ENCODE results near the gene ANG. TPM values are rescaled to one million over a fixed set of nuclear protein-coding genes. Genes with fewer than 3 reads are reported as not detected.
"Not testable (repeated sequence)": the region's sequence is repeated elsewhere in the genome, so short reads cannot be mapped to it uniquely, and the experiment has no call there.

ANG gene
- total RNA-seq, 1 donor from 2014 or later, result 4.2 TPM

GRCh38 chr14:20659336-20659735 lies 29.2 kb upstream of the ANG start:
- Histone ChIP-seq H3K9me3 (no peaks in the 10 kb centered on the region), H3K4me3 (no peak overlapping the region), H3K4me1 (peaks cover 0 to 8% of the 10 kb centered on the region in 2 donors), H3K36me3 (no peaks in the 10 kb centered on the region), H3K27ac (no peak overlapping the region), H3K27me3 (peaks cover 5% of the 10 kb centered on the region)
- intact Hi-C loops (cut with DNase I), result no loop called here
- TF ChIP-seq, protein P1, sequence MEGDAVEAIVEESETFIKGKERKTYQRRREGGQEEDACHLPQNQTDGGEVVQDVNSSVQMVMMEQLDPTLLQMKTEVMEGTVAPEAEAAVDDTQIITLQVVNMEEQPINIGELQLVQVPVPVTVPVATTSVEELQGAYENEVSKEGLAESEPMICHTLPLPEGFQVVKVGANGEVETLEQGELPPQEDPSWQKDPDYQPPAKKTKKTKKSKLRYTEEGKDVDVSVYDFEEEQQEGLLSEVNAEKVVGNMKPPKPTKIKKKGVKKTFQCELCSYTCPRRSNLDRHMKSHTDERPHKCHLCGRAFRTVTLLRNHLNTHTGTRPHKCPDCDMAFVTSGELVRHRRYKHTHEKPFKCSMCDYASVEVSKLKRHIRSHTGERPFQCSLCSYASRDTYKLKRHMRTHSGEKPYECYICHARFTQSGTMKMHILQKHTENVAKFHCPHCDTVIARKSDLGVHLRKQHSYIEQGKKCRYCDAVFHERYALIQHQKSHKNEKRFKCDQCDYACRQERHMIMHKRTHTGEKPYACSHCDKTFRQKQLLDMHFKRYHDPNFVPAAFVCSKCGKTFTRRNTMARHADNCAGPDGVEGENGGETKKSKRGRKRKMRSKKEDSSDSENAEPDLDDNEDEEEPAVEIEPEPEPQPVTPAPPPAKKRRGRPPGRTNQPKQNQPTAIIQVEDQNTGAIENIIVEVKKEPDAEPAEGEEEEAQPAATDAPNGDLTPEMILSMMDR (IDR thresholded peaks at IDR 0.05), result no peak
- no peak for DNase-seq (ENCODE audit: low spot score in 2 of 2)

GRCh38 chr14:20659813-20660395 lies 28.7 kb upstream of the ANG start:
- H3K4me3 ChIP-seq, result no peak overlapping the region
- H3K9me3 ChIP-seq, result no peaks in the 10 kb centered on the region
- no peaks in the 10 kb centered on the region for H3K36me3 ChIP-seq
- peaks cover 5% of the 10 kb centered on the region for H3K27me3 ChIP-seq
- H3K4me1 ChIP-seq, result peaks cover 0 to 8% of the 10 kb centered on the region in 2 donors
- no peak overlapping the region for H3K27ac ChIP-seq
- no peak for DNase-seq (ENCODE audit: low spot score in 2 of 2)
- intact Hi-C loops (cut with DNase I), result no loop called here
- TF ChIP-seq, protein P1 (IDR thresholded peaks at IDR 0.05), result no peak

DNA sequence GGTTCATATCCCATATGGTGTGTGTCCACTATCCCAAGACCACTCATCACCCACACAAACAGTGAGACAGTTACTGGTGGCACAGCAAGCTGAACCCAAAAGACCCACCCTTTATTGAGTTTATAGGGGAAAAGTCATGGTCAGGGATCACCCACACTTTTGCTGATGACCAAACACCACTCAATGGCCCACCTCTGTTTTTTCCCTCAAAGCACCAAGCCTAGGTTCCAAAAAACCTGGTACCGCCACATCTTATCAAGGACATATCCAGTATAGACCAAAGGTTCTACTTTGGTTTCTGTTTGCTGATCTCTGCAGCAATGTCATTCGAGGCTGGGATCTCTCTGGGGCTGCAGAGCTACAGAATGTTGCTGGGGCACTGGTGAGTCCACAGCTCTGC lies 27.4 kb upstream of the ANG start:
- Histone ChIP-seq H3K4me1 (peaks cover 0 to 8% of the 10 kb centered on the region in 2 donors), H3K27me3 (peaks cover 5% of the 10 kb centered on the region), H3K36me3 (no peaks in the 10 kb centered on the region), H3K4me3 (no peak overlapping the region), H3K9me3 (no peaks in the 10 kb centered on the region), H3K27ac (no peak overlapping the region)
- intact Hi-C loops (cut with DNase I), result no loop called here
- no peak for DNase-seq (ENCODE audit: low spot score in 2 of 2)
- TF ChIP-seq, protein P1 (IDR thresholded peaks at IDR 0.05), result no peak

DNA sequence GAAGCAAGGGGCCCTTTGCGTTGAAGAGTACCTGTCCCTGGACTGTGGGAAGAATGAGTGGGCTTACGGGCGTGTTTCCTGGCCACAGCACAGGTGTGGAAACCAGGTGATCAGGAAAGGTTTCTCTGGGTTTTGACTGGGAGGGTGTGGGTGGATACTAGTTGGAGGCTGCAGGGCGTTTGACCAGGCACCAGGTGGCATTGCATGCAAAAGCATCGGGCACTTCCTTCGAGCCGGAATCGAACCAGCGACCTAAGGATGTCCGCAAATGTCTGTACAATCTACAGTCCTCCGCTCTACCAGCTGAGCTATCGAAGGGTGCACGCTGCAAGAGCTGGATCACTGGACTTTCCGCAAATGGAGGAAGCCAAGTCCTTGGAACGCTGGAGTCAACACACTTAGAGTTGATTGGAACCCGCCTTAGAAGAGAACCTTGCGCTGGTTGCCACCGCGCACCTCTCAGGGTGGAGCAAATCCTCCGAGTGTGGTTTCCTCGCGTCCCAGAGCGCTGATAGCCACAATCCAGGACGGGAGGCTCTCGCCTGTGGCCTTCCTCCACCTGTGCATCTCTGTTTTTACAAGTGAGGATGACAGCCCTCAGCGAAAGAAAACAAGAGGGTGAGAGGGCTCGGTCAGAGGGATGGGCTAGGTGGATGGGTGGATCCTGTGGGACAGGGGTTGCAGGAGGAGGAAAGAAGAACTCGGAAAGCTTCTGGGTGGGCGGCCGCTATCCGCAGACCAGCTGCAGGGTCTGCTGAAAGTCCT lies 25.4 kb upstream of the ANG start:
- TF ChIP-seq, protein P1 (IDR thresholded peaks at IDR 0.05), result peak; percentile 24 to 47 (median 35)
- no peaks in the 10 kb centered on the region for H3K9me3 ChIP-seq
- DNase-seq (ENCODE audit: low spot score in 2 of 2), result peak in 1 of 2 donors; percentile 76
- H3K27ac ChIP-seq, result no peak overlapping the region
- intact Hi-C loops (cut with DNase I), result loop anchor here (2.0 kb wide), 1 partner anchor 28 kb away; no protein-coding TSS in a partner anchor
- peaks cover 5% of the 10 kb centered on the region for H3K27me3 ChIP-seq
- peaks cover 0 to 8% of the 10 kb centered on the region in 2 donors for H3K4me1 ChIP-seq
- peak overlapping the region; percentile 41 to 56 for H3K4me3 ChIP-seq
- H3K36me3 ChIP-seq, result no peaks in the 10 kb centered on the region

GRCh38 chr14:20666400-20666961 lies 22.1 kb upstream of the ANG start:
- H3K27me3 ChIP-seq; intact Hi-C loops (cut with DNase I): not testable (repeated sequence)

GRCh38 chr14:20667957-20668356 lies 20.6 kb upstream of the ANG start:
- no peaks in the 10 kb centered on the region for H3K27me3 ChIP-seq
- H3K4me1 ChIP-seq, result peaks cover 0 to 8% of the 10 kb centered on the region in 2 donors
- no peak for DNase-seq (ENCODE audit: low spot score in 2 of 2)
- intact Hi-C loops (cut with DNase I), result no loop called here
- no peak overlapping the region for H3K4me3 ChIP-seq
- H3K9me3 ChIP-seq, result no peaks in the 10 kb centered on the region
- H3K36me3 ChIP-seq, result no peaks in the 10 kb centered on the region
- TF ChIP-seq, protein P1 (IDR thresholded peaks at IDR 0.05), result no peak
- no peak overlapping the region for H3K27ac ChIP-seq

More at GRCh38 chr14:20666400-20666961, 22.1 kb upstream of the ANG start:
- not testable (repeated sequence) for H3K4me3 ChIP-seq; H3K9me3 ChIP-seq; H3K27ac ChIP-seq; DNase-seq (ENCODE audit: low spot score in 2 of 2); H3K36me3 ChIP-seq; H3K4me1 ChIP-seq
